Stimulated activated naive CD8-positive, alpha-beta T cell treated with anti-CD3 and anti-CD28 coated beads, Interleukin-15, Interleukin-2, amounts not matched to agents 100 ng/mL and 50 ng/mL, for 24 hours (primary cell): ENCODE measurements around the gene CCDC142.
A peak's percentile ranks its signal among the peaks of the same experiment; 100 is the strongest.

Experiments used
- H3K27ac Mint-ChIP-seq: one replicate; pipeline ENCODE4 v1.8.0; 2021; ENCODE audit warnings: mild to moderate bottlenecking, mixed read lengths
- H3K27me3 Mint-ChIP-seq: one replicate; pipeline ENCODE4 v1.8.0; 2021; ENCODE audit warnings: mixed read lengths
- H3K36me3 Mint-ChIP-seq: one replicate; pipeline ENCODE4 v1.8.0; 2021; ENCODE audit warnings: low read depth, mixed read lengths
- H3K4me1 Mint-ChIP-seq: one replicate; pipeline ENCODE4 v1.8.0; 2021; ENCODE audit warnings: low read depth, mixed read lengths
- H3K4me3 Mint-ChIP-seq: one replicate; pipeline ENCODE4 v1.8.0; 2021; ENCODE audit warnings: mild to moderate bottlenecking, mixed read lengths
- H3K9me3 Mint-ChIP-seq: one replicate; pipeline ENCODE4 v1.8.0; 2021; ENCODE audit warnings: mixed read lengths

Gene CCDC142, protein sequence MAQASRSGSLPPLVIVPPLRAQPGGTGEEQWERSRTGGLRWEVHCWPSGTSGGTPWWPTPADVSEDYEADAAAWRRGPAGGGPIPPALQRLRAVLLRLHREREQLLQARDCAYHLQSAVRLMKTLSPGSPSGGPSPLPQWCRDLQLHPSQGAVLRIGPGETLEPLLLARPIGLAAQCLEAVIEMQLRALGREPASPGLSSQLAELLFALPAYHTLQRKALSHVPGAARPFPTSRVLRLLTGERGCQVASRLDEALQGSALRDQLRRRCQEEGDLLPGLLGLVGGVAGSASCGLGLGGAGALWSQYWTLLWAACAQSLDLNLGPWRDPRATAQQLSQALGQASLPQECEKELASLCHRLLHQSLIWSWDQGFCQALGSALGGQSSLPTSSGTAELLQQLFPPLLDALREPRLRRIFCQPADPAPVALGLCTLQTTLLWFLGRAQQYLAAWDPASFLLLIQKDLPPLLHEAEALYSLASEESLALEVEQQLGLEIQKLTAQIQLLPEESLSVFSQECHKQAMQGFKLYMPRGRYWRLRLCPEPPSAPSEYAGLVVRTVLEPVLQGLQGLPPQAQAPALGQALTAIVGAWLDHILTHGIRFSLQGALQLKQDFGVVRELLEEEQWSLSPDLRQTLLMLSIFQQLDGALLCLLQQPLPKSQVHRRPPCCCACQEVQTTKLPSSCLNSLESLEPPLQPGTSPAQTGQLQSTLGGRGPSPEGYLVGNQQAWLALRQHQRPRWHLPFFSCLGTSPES

GRCh38 chr2:74482801-74483674, at the start of gene CCDC142, which contains the start of gene TTC31:
Gene CCDC142 (minus strand): TSS chr2:74482998. CDS start chr2:74482837, 161 bp downstream.
Gene TTC31 (plus strand): TSS chr2:74483081. CDS start chr2:74483096, 15 bp downstream.
- H3K36me3 Mint-ChIP-seq: peaks cover 33% of the 10 kb centered on the region

DNA sequence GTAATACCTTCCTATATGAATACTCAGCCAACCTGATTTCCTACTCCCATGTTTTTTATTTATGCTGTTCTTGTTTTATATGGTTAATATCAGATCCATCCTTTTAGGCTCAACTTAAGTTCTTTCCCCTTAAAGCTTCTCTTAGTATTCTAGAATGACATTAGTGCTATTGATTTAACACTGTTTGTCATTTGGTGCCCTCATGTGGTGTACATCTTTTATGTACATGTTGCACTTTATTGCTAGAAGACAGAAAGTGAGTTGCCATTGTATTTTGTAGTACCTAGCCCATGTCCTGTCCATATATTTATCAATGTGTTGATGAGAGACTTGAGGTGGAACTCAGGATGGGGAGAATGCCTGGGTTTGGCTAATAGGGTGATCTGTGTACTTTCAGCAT, 49.4 kb upstream of the CCDC142 start:
- peak overlapping the region; percentile 99 for H3K4me3 Mint-ChIP-seq
- H3K27ac Mint-ChIP-seq: peak overlapping the region; percentile 78
- peaks cover 38% of the 10 kb centered on the region for H3K4me1 Mint-ChIP-seq
- H3K27me3 Mint-ChIP-seq: no peaks in the 10 kb centered on the region
- H3K36me3 Mint-ChIP-seq: peaks cover 47% of the 10 kb centered on the region
- no peaks in the 10 kb centered on the region for H3K9me3 Mint-ChIP-seq

More at GRCh38 chr2:74482801-74483674, at the start of gene CCDC142, which contains the start of gene TTC31:
- Mint-ChIP-seq H3K4me1 (peaks cover 32% of the 10 kb centered on the region), H3K4me3 (peak within 1 kb of the TSS; percentile 100), H3K27ac (peak within 1 kb of the TSS; percentile 100), H3K27me3 (no peaks in the 10 kb centered on the region), H3K9me3 (no peaks in the 10 kb centered on the region)

DNA sequence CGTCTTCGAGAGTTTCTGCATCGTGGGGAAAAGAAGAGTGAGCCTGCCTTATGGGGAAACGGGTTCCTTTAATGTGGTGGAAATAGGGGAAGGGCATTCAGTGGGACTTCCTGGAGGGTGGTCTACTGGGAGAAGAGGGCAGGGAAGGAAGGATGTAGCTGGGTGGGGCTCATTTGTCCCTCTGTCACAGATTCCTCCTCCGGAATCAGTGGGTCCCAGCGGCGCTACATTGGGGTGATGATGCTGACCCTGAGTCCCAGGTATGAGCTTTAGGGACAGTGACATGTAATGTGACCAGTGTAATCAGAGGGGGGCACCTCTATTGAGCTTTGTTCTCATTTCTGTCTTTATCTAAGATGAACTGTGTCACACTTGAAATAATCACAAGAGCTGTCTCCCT, 48.9 kb upstream of the CCDC142 start:
- H3K27me3 Mint-ChIP-seq: no peaks in the 10 kb centered on the region
- peak overlapping the region; percentile 78 for H3K27ac Mint-ChIP-seq
- H3K4me3 Mint-ChIP-seq: peak overlapping the region; percentile 99
- H3K9me3 Mint-ChIP-seq: no peaks in the 10 kb centered on the region
- H3K36me3 Mint-ChIP-seq: peaks cover 53% of the 10 kb centered on the region
- H3K4me1 Mint-ChIP-seq: peaks cover 44% of the 10 kb centered on the region

- Mint-ChIP-seq H3K27ac (peak overlapping the region; percentile 78), H3K27me3 (no peaks in the 10 kb centered on the region), H3K36me3 (peaks cover 63% of the 10 kb centered on the region), H3K4me3 (peak overlapping the region; percentile 99), H3K4me1 (peaks cover 50% of the 10 kb centered on the region), H3K9me3 (no peaks in the 10 kb centered on the region)
Observed at GRCh38 chr2:74530239-74531187, 47.7 kb upstream of the CCDC142 start.

- no peaks in the 10 kb centered on the region for H3K27me3 Mint-ChIP-seq
Observed at GRCh38 chr2:74529357-74530238, 46.8 kb upstream of the CCDC142 start, which contains the start of the genes AUP1 and HTRA2. Gene AUP1 (minus strand): TSS chr2:74529706. CDS start chr2:74529629, 77 bp downstream. Gene HTRA2 (plus strand): TSS chr2:74529933. CDS start chr2:74530007, 74 bp downstream.

GRCh38 chr2:74528600-74529356, 46.0 kb upstream of the CCDC142 start:
- no peaks in the 10 kb centered on the region for H3K27me3 Mint-ChIP-seq
- peaks cover 50% of the 10 kb centered on the region for H3K4me1 Mint-ChIP-seq
- H3K36me3 Mint-ChIP-seq: peaks cover 60% of the 10 kb centered on the region
- H3K27ac Mint-ChIP-seq: peak overlapping the region; percentile 98
- H3K9me3 Mint-ChIP-seq: no peaks in the 10 kb centered on the region
- H3K4me3 Mint-ChIP-seq: peak overlapping the region; percentile 99

More at GRCh38 chr2:74529357-74530238, 46.8 kb upstream of the CCDC142 start, which contains the start of the genes AUP1 and HTRA2:
- H3K36me3 Mint-ChIP-seq: peaks cover 63% of the 10 kb centered on the region
- H3K4me1 Mint-ChIP-seq: peaks cover 50% of the 10 kb centered on the region
- H3K4me3 Mint-ChIP-seq: peak within 1 kb of the TSS; percentile 99
- no peaks in the 10 kb centered on the region for H3K9me3 Mint-ChIP-seq
- H3K27ac Mint-ChIP-seq: peak within 1 kb of the TSS; percentile 98

DNA sequence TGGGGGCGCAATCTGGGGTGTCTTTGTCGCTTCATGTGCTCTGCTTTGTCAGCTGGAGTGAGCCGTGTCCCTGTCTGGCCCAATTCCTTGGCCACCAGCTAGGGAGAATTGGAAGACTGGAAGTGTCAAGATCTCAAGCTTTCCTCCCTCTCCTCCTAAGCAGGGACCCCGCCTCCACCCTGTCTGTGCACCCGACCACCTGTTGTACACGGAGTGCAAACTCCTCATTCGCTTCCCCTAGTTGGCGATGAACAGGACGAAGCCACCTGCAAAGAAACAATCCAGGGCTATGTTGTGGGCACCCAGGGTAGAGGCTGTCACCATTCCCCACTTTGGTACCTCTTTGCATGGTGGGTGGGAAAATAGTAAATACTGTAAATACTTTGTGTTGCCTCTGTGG, 44.9 kb upstream of the CCDC142 start:
- Mint-ChIP-seq H3K4me1 (peaks cover 50% of the 10 kb centered on the region), H3K36me3 (peaks cover 59% of the 10 kb centered on the region), H3K27ac (peak overlapping the region; percentile 98)

GRCh38 chr2:74526649-74527230, 43.9 kb upstream of the CCDC142 start:
- Mint-ChIP-seq H3K27me3 (peaks cover 4% of the 10 kb centered on the region), H3K27ac (no peak overlapping the region), H3K4me3 (peak overlapping the region; percentile 99), H3K36me3 (peaks cover 49% of the 10 kb centered on the region), H3K4me1 (peaks cover 43% of the 10 kb centered on the region), H3K9me3 (no peaks in the 10 kb centered on the region)

More for the DNA sequence above, 44.9 kb upstream of the CCDC142 start:
- no peaks in the 10 kb centered on the region for H3K9me3 Mint-ChIP-seq
- H3K4me3 Mint-ChIP-seq: peak overlapping the region; percentile 99
- no peaks in the 10 kb centered on the region for H3K27me3 Mint-ChIP-seq

DNA sequence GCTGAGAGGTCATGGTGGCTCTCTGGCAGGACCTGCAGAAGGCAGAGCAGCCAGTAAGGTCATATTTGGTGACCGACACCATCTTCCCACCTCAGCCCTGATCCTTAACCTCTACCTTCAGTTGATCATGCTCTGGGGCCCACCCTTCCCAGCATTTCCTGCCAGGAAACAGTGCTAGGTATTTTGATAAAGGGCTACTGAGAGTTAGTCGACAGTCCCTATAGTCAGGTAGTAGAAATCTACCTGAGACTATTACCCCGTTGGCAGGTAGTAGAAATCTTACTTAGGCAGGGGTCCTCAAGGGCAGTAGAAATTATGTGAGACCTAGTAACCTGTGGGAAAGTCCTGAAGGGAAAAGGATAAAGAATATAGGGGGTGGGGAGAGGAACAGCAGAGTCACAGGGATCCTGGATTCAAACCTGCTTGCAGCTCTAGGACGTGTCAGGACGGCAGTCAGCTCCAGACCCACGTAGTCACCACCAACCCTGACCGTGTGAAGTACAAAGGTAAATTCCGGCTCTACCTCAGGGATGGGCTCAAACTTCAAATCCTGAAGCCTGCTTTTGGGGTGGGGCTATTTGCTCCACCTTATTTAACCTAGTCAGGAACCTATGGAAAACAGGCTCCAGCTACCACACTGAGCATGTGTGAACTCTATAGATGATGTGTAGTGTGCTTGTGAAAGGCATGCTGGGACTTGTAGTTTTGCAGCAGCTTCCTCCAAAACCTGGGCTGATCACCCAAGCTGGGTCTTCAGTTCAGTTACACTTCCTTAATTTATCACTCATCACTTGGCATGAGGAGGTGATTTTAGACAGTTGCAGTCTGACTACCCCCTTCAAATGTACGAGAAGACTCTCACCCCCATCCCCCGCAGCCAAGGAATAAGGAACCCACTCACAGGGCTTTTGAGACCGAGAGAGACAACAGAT, 43.2 kb upstream of the CCDC142 start, which contains the start of gene DQX1:
Gene DQX1, minus strand, starts transcription at position 515 of the 932 bp plus-strand sequence. Its CDS starts 502 bp downstream, at position 13.
- Mint-ChIP-seq H3K9me3 (no peaks in the 10 kb centered on the region), H3K27me3 (peaks cover 4% of the 10 kb centered on the region), H3K36me3 (peaks cover 42% of the 10 kb centered on the region), H3K4me3 (peak within 1 kb of the TSS; percentile 99), H3K27ac (no peak within 1 kb of the TSS), H3K4me1 (peaks cover 35% of the 10 kb centered on the region)

DNA sequence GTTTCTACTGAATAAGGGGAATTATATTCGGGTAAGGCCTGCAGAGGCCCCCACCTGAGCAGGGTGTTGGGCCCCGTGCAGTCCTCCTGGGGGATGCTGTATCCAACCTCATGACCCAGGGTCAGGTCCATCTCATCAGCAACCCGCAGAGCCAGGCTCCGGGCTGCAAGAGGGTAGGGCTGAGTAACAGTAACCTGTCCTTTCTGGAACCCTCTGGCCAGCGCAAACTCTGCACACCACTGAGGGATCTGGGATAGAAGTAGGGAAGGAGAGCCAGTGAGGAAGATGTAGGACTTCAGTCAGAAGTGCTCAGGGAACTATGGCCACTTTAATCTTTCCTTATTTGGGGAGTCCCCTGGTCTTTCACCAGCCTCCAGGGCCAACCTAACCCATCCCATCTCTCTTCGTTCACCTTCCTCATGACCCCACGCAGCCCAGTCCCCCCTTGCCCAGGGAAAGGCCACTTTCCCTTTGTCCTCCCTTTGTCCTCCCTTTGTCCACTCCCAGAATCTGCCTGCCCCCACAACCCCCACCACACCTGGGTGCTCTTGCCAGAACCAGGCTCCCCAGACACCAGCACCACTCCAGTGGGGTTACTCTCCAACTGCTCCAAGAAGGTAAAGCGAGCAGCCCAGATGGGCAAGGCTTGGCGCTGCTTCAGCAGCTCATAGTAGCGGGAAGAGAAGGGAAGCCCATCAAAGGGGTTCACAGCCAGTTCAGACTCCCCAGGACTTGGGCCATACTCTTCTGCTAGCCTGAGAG, 42.3 kb upstream of the CCDC142 start:
- peaks cover 30% of the 10 kb centered on the region for H3K4me1 Mint-ChIP-seq
- no peaks in the 10 kb centered on the region for H3K9me3 Mint-ChIP-seq
- H3K27ac Mint-ChIP-seq: no peak overlapping the region
- H3K27me3 Mint-ChIP-seq: peaks cover 8% of the 10 kb centered on the region
- no peak overlapping the region for H3K4me3 Mint-ChIP-seq
- peaks cover 36% of the 10 kb centered on the region for H3K36me3 Mint-ChIP-seq
